Activated CD8-positive, alpha-beta memory T cell treated with anti-CD3 and anti-CD28 coated beads for 36 hours (primary cell): ENCODE measurements around the gene RCN2. TPM values are rescaled to one million over a fixed set of nuclear protein-coding genes. Genes with fewer than 3 reads are reported as not detected.
"Not testable (repeated sequence)": the region's sequence is repeated elsewhere in the genome, so short reads cannot be mapped to it uniquely, and the experiment has no call there.

Experiments used
- CTCF ChIA-PET: fragments of 350-600 bp; sonication (Branson Sonifier 250); formaldehyde crosslinking; loops from one replicate; lab custom pipeline; 2021; ENCODE audit warnings: antibody characterized with exemption; lab: Charles Lee
- POLR2A ChIA-PET: fragments of 350-600 bp; sonication (Branson Sonifier 250); formaldehyde crosslinking; loops from one replicate; lab custom pipeline; 2021; ENCODE audit warnings: antibody characterized with exemption; lab: Charles Lee
- total RNA-seq, 2 experiments: library from RNA; stranded (reverse); gene quantifications; one replicate each; pipeline ENCODE4 v1.2.3, GENCODE V29; 2021

RCN2 gene
- total RNA-seq, 2 experiments from 2014 or later = 35.0 to 36.6 TPM

DNA sequence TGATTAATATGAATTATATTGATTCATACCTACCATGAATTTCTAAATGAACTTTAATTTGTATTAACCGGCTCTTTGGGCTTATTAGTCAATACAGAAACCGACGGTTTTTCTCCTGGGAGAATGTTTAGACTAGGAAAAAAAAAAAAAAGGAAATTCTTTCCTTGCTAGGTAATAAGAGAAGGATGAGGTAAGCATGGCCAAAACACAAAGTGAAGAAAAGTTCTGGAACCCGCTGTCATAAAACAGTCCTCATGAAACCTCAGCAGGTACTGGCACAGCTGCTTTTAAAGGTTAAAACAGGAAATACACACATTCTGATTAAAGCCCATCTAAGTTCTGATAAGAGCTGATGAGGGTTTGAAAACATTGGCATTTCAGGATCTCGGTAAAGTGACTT, 32.6 kb downstream of the RCN2 start:
- CTCF ChIA-PET = interaction anchor here (0.7 to 3.0 kb wide), 3 partner anchors 9 to 142 kb away, joined by 3 to 13 read pairs (median 3); no protein-coding TSS in a partner anchor
- POLR2A ChIA-PET = no interaction called here

DNA sequence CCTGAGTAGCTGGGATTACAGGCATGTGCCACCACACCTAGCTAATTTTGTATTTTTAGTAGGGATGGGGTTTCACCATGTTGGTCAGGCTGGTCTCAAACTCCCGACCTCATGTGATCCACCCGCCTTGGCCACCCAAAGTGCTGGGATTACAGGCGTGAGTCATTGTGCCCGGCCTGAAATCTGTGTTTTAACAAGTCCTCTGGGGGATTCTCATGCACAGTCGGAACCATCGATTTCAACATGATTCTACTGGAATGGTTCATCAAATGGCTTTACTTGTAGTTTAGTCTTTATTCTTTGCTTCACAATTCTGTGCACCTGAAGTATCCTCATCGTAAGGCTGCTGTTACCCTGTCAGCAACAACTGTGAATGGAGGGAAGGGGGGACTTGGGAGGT, 34.5 kb downstream of the RCN2 start:
- POLR2A ChIA-PET, CTCF ChIA-PET: not testable (repeated sequence)

DNA sequence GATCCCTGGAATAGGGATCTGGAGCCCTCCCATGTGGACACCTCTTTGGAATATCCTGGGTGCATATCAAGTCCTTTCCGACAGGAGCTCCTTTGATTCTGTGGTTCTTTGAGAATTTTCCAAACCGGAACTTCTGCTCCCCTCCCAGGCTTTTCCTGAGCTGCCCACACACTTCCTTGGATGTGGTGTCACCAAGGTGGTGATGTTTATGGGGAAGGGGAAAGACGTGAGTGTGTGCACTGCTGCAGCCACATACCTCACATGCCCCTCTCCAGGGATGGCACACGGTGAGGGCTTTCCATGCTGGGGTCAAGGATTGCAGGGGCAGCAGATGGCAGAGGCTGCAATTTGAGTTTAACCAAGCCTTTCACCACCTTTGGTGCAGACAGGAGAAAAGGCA, 35.5 kb downstream of the RCN2 start:
- ChIA-PET POLR2A (no interaction called here), CTCF (no interaction called here)

- CTCF ChIA-PET = interaction anchor here (1.4 kb wide), 1 partner anchor 11 kb away, joined by 3 read pairs; no protein-coding TSS in a partner anchor
- POLR2A ChIA-PET = no interaction called here
Measured at GRCh38 chr15:76968306-76968705, 36.8 kb downstream of the RCN2 start.

DNA sequence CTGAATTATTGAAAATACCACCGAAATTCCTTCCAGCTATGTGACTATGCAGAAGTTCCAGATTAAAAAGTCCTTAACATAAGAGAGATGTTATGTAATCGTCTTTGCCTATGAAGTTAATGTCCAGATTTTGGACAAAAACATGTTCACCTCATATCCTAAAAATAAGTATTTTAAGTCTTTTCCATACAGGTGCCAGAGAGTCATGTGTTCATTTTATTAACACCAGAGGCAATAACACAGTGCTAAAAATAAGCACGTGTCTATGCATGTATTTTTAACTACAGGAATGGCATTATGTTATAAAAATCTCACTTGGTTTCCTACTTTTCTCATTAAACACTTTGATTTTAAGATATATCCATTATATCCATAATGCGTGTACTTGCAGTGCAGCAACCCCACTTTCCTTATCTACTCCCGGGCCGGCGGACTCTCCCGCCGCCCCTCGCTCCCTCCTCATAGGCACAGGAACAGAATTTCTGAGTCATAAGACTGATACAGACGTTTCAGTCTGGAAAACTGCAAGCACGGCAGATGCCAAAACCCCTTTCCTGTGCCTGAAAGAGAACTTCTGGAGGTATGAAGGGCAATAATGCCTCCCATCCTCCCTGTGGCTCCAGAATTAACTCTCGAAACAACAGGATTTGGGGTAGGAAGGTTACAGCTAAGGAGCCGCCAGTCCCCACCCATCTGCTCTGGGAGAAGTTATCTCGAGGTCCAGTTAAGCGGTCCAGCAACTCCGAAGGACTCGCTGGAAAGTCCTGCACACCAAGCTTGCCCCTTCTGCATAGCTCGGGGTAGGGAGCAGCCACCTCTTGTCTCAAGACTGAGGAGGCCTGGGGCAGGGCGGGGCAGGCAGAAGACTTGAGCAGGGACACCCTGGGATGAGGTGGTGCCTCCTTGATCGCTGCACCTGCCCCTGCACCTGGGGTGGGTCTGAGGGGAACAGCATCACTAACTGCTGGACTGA, 41.1 kb downstream of the RCN2 start:
- ChIA-PET POLR2A (interaction anchor here (0.7 to 1.2 kb wide), 3 partner anchors 15 to 60 kb away, joined by 3 to 5 read pairs (median 3); no protein-coding TSS in a partner anchor), CTCF (interaction anchor here (0.7 to 4.0 kb wide), 28 partner anchors 8 to 571 kb away, joined by 3 to 19 read pairs (median 5); partner anchors contain the start of genes PSTPIP1, RCN2 and SCAPER)

DNA sequence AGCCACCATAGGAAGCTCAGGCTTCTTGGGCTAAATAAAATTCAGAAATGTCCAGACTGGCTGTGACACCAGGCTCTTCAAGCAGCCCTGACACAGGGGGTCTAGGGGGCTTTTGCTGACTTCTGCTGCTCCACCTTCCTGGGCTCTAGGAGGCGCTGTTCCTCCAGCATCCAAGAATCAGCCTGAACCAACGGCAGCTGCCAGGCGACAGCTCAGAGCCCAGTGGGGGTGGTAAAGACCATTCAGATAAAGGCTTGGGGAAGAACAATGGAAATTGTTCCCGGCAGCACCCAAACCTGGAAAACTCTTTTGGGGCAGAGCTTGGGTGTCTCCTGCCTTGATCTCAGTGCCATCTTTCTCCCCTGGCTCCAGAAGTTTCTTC, 41.8 kb downstream of the RCN2 start:
- CTCF ChIA-PET = interaction anchor here (0.9 to 4.0 kb wide), 31 partner anchors 9 to 570 kb away, joined by 3 to 19 read pairs (median 5); partner anchors contain the start of genes PSTPIP1, RCN2 and SCAPER
- POLR2A ChIA-PET = interaction anchor here (0.7 to 1.2 kb wide), 3 partner anchors 15 to 59 kb away, joined by 3 to 5 read pairs (median 3); no protein-coding TSS in a partner anchor

GRCh38 chr15:76973906-76974305, 42.4 kb downstream of the RCN2 start:
- ChIA-PET POLR2A (interaction anchor here (0.7 to 1.2 kb wide), 3 partner anchors 14 to 59 kb away, joined by 3 to 5 read pairs (median 3); no protein-coding TSS in a partner anchor), CTCF (interaction anchor here (0.9 to 4.0 kb wide), 32 partner anchors 10 to 570 kb away, joined by 3 to 19 read pairs (median 4); partner anchors contain the start of genes PSTPIP1, RCN2 and SCAPER)

GRCh38 chr15:76974456-76975036, 43.0 kb downstream of the RCN2 start:
- ChIA-PET POLR2A (no interaction called here), CTCF (interaction anchor here (0.9 to 4.0 kb wide), 14 partner anchors 10 to 522 kb away, joined by 3 to 19 read pairs (median 4); no protein-coding TSS in a partner anchor)

DNA sequence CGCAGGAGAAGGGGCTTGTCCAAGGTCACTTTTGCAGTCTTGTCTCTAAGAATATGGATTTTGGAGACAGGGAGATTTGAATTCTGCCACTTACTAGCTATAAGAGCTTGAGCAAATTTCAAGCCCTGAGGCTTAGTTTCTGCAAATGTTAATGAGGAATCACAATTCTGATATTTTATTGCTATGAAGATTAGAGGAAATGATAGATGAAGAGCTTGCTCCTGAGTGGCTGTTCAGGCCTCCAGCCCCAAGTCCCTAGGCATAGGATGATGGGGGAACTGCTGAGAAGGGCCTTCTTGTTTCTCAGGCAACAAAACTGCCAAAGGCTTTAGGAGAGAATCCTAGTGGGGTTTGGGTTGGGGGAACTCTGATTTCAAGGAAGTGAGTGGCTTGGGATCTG, 44.6 kb downstream of the RCN2 start:
- ChIA-PET CTCF (interaction anchor here (1.0 to 2.8 kb wide), 7 partner anchors 37 to 210 kb away, joined by 3 to 11 read pairs (median 3); no protein-coding TSS in a partner anchor), POLR2A (interaction anchor here (0.6 to 1.3 kb wide), 2 partner anchors 12 to 415 kb away, joined by 3 to 6 read pairs; no protein-coding TSS in a partner anchor)

- ChIA-PET CTCF (interaction anchor here (0.6 to 2.8 kb wide), 7 partner anchors 39 to 209 kb away, joined by 3 to 11 read pairs (median 3); no protein-coding TSS in a partner anchor), POLR2A (interaction anchor here (0.6 to 1.3 kb wide), 2 partner anchors 12 to 414 kb away, joined by 3 to 6 read pairs; no protein-coding TSS in a partner anchor)
Measured at GRCh38 chr15:76976572-76977270, 45.2 kb downstream of the RCN2 start.

DNA sequence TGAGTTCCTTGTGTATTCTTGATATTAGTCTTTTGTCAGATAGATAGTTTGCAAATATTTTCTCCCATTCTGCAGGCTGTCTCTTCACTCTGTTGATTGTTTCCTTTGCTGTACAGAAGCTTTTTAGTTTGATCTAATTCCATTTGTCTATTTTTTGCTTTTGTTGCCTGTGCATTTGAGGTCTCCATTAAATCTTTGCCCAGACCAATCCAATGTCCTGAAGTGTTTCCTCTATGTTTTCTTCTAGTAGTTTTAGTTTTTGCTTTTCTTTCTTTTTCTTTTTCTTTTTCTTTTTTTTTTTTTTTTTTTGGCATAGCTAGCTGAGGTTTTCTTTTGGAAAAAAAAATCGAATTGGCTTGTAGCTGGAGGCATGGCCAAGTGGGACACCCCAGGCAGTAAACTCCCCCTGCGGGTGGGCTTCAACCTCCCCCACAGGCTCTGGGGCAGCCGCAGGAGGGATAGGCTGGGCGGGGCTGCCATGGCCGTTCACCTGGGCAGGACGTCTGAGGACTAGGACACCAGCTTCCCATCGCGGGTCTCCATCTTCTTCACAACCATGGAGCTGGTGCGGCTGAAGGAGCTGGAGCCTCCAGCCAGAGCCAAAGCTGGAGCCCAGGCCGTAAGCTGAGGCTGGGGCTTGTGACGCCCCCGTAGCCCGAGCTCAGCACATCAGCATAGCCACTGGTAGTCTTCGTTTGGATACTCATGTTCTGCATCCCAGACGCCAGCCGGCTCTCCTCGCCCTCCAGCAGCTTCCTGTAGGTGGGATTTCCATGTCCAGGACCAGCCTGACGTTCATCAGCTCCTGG, 47.2 kb downstream of the RCN2 start:
- ChIA-PET CTCF (interaction anchor here (0.5 to 1.0 kb wide), 5 partner anchors 11 to 62 kb away, joined by 3 read pairs; no protein-coding TSS in a partner anchor), POLR2A (interaction anchor here (0.6 to 0.7 kb wide), 2 partner anchors 21 to 30 kb away, joined by 3 to 5 read pairs; no protein-coding TSS in a partner anchor)

DNA sequence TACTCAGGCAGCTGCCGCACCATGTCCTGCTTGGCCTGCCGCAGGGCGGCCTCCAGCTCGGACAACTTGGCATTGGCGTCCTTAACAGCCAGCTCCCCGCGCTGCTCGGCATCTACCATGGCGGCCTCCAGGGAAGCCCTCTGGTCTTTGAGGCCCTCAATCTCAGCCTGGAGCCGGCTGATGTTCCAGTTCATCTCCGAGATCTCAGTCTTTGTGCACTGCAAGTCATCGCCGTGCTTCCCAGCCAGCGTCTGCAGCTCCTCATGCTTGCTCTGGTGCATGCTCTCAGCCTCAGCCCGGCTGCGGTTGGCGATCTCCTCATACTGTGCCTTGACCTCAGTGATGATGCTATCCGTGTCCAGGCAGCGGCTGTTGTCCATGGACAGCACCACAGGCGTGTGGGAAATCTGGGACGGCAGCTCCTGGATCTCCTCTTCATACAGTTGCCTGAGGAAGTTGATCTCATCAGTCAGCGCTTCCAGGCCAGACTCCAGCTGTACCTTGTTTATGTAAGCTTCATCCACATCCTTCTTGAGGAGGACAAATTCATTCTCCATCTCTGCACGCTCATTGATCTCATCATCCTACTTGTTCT, 47.9 kb downstream of the RCN2 start:
- ChIA-PET POLR2A (interaction anchor here (0.6 to 0.7 kb wide), 2 partner anchors 21 to 29 kb away, joined by 3 to 5 read pairs; no protein-coding TSS in a partner anchor), CTCF (interaction anchor here (0.6 to 1.2 kb wide), 4 partner anchors 11 to 563 kb away, joined by 3 read pairs; no protein-coding TSS in a partner anchor)

GRCh38 chr15:76979996-76980520, 48.5 kb downstream of the RCN2 start:
- ChIA-PET POLR2A (no interaction called here), CTCF (interaction anchor here (1.0 to 1.2 kb wide), 2 partner anchors 12 to 563 kb away, joined by 3 read pairs; no protein-coding TSS in a partner anchor)

DNA sequence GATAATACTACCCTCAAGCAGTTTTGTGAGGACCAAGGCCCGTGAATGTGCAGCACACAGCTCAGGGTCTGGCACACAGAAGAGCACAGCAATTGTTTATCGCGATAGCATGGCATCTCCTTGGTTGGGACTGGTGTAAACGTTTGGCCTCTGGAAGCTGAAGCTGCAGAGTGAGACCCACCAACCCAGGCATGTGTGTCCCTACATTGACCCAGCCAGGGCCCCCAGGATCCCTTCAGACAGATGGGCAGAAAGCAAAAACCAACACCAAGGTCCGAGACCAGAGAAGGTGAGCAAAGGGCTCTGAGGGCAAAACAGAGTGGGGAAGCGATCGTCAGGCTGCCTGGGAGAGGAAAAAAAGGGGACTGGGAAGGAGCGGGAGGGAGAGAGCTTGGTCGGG, 50.8 kb downstream of the RCN2 start:
- POLR2A ChIA-PET = no interaction called here
- CTCF ChIA-PET = interaction anchor here (0.9 kb wide), 1 partner anchor 12 kb away, joined by 3 read pairs; no protein-coding TSS in a partner anchor

GRCh38 chr15:76982756-76983155, 51.2 kb downstream of the RCN2 start:
- CTCF ChIA-PET = interaction anchor here (0.9 kb wide), 1 partner anchor 11 kb away, joined by 3 read pairs; no protein-coding TSS in a partner anchor
- POLR2A ChIA-PET = interaction anchor here (1.1 kb wide), 1 partner anchor 11 kb away, joined by 4 read pairs; no protein-coding TSS in a partner anchor
